ENCODE data around the gene PTPN5.

DNA sequence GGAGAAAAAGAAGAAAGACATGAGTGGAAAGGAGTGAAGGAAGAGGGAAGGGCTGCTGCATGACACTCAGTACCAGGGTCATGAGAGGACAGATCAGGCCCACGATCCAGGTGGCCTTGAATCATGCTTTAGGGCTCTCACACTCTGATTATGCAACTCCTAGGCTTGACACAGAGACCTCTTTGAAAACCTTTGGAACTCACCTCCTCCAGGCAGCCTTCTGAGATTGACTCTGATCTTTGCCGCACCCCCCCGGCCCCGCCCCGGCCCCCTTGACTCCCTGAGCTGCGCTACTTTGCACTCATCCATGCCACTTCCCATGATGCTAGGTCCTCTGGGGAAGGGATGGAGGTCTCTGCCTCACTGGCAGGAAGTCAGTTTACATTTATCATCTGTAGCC lies 10.7 kb downstream of the PTPN5 start:
- TF ChIP-seq, protein P1, sequence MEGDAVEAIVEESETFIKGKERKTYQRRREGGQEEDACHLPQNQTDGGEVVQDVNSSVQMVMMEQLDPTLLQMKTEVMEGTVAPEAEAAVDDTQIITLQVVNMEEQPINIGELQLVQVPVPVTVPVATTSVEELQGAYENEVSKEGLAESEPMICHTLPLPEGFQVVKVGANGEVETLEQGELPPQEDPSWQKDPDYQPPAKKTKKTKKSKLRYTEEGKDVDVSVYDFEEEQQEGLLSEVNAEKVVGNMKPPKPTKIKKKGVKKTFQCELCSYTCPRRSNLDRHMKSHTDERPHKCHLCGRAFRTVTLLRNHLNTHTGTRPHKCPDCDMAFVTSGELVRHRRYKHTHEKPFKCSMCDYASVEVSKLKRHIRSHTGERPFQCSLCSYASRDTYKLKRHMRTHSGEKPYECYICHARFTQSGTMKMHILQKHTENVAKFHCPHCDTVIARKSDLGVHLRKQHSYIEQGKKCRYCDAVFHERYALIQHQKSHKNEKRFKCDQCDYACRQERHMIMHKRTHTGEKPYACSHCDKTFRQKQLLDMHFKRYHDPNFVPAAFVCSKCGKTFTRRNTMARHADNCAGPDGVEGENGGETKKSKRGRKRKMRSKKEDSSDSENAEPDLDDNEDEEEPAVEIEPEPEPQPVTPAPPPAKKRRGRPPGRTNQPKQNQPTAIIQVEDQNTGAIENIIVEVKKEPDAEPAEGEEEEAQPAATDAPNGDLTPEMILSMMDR (IDR thresholded peaks at IDR 0.05): no peak
- TF ChIP-seq EP300 (IDR thresholded peaks at IDR 0.05): no peak
